ENCODE data around the gene CASKIN1.
"Not testable (repeated sequence)": the region's sequence is repeated elsewhere in the genome, so short reads cannot be mapped to it uniquely, and the experiment has no call there.

The CASKIN1 gene

DNA sequence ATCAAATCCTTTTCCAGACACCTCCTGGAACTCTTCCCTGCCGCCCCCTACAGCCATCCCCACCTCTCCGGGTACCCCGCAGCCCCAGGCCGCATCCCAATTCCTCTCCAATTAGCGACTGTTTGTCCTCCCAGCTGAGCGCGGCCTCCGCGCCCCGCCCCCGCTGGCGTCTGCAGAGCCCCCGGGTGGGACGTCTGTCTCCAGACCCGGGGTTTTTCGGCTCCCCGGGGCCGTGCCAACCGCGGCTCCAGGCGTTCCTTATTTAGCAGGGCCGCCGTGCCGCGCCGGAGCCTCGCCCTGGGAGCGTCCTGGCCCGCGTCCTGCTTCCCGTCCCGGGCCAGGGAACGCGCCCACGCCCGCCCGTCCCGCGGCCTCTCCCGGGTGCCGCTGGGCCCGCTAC lies 61.3 kb downstream of the CASKIN1 start:
- DNase-seq (ENCODE audit: low read depth), result not testable (repeated sequence)

DNA sequence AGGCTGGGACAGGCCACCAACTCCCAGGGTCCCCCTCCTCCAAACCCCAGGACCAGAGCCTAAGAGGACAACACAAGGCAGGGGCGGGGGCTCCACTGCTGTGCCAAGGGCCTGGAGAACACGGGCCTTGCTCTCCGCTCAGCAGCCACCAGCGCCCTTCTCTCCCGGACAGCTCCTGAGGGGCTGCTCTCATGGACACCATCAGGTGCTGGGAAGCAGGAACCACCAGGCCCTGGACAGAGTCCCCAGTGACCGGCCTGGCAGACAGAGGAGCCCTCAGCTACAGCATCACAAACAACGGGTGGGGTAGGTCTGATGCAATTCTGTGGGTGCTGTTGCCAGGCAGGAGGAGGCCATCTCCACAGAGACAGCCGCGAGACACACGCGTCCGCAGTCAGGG lies 62.6 kb downstream of the CASKIN1 start:
- not testable (repeated sequence) for DNase-seq (ENCODE audit: low read depth)

GRCh38 chr16:2129890-2130447 lies 66.4 kb downstream of the CASKIN1 start:
- DNase-seq (ENCODE audit: low read depth), result not testable (repeated sequence)

DNA sequence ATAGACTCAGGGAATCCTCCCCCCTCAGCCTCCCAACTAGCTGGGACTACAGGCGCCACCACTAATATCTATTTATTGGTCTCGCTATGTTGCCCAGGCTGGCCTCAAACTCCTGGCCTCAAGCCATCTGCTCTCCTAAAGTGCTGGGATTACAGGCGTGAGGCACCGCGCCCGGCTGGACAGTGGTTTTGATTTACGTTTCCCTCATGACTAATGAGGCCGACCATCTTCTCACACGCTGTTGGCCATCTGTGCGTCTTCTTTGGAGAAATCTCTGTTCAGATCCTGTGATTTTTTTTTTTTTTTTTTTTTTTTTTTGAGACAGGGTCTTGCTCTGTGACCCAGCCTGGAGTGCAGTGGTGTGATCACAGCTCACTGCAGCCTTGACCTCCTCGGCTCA lies 67.2 kb downstream of the CASKIN1 start:
- DNase-seq (ENCODE audit: low read depth), result peak; percentile 41

- DNase-seq (ENCODE audit: low read depth), result not testable (repeated sequence)
These were observed 68.7 kb downstream of the CASKIN1 start for GRCh38 chr16:2127630-2128280.

Data from fibroblast of the conjunctiva (primary cell).